ENCODE data around the gene HCN3.

HCN3 gene

GRCh38 chr1:155272466-155273342 lies 4.6 kb upstream of the HCN3 start (continued):
- TF ChIP-seq ZNF449 (tag by site-specific recombination; IDR thresholded peaks at IDR 0.05) (0 out of 2 replicates have a peak, but pooled peaks have one; percentile 45), ZFHX2 (tag by site-specific recombination; conservative IDR thresholded peaks at IDR 0.05) (peak; percentile 53), ZNF184 (tag by site-specific recombination; IDR thresholded peaks at IDR 0.05) (no peak), SETDB1 (IDR thresholded peaks at IDR 0.05; ENCODE audit: insufficient read length, low read length) (no peak), ZEB2 (tag by site-specific recombination; IDR thresholded peaks at IDR 0.05) (0 out of 2 replicates have a peak, but pooled peaks have one; percentile 23), ZNF639 (tag by site-specific recombination; IDR thresholded peaks at IDR 0.05) (peak; percentile 57; the same call in 1 of the 2 replicates), SP7 (tag by site-specific recombination; IDR thresholded peaks at IDR 0.05) (no peak), ZNF843 (tag by site-specific recombination; IDR thresholded peaks at IDR 0.05) (0 out of 2 replicates have a peak, but pooled peaks have one; percentile 9), ZNF510 (tag by site-specific recombination; IDR thresholded peaks at IDR 0.05; ENCODE audit: insufficient replicate concordance) (no peak), ZNF501 (tag by site-specific recombination; IDR thresholded peaks at IDR 0.05) (0 out of 2 replicates have a peak, but pooled peaks have one; percentile 22), ZNF529 (tag by site-specific recombination; IDR thresholded peaks at IDR 0.05; ENCODE audit: insufficient replicate concordance) (no peak), GLI4 (tag by site-specific recombination; IDR thresholded peaks at IDR 0.05) (no peak; the same call in 1 of the 2 replicates), ZNF473 (tag by site-specific recombination; IDR thresholded peaks at IDR 0.05) (no peak), ZNF600 (tag by site-specific recombination; IDR thresholded peaks at IDR 0.05) (peak; percentile 62), ZNF19 (tag by site-specific recombination; IDR thresholded peaks at IDR 0.05; ENCODE audit: low read depth) (no peak), ZNF544 (tag by site-specific recombination; IDR thresholded peaks at IDR 0.05) (no peak), ZNF366 (tag by site-specific recombination; conservative IDR thresholded peaks at IDR 0.05) (peak; percentile 77), FEZF1 (tag by site-specific recombination; IDR thresholded peaks at IDR 0.05) (no peak), OVOL3 (tag by site-specific recombination; IDR thresholded peaks at IDR 0.05) (no peak), ZNF707 (tag by site-specific recombination; IDR thresholded peaks at IDR 0.05) (no peak), ZNF335 (tag by site-specific recombination; conservative IDR thresholded peaks at IDR 0.05) (peak; percentile 57), ZNF302 (tag by site-specific recombination; IDR thresholded peaks at IDR 0.05; ENCODE audit: low read depth) (no peak), YY1 (tag by site-specific recombination; IDR thresholded peaks at IDR 0.05) (peak; percentile 89), ZNF624 (tag by site-specific recombination; IDR thresholded peaks at IDR 0.05) (no peak), ZNF549 (tag by site-specific recombination; IDR thresholded peaks at IDR 0.05) (no peak), ZNF324 (tag by site-specific recombination; IDR thresholded peaks at IDR 0.05) (no peak; the same call in 1 of the 2 replicates), KLF7 (tag by site-specific recombination; IDR thresholded peaks at IDR 0.05; ENCODE audit: borderline replicate concordance) (peak; percentile 81; the same call in 1 of the 2 replicates), EGR2 (tag by site-specific recombination; IDR thresholded peaks at IDR 0.05; ENCODE audit: low read depth) (peak; percentile 66), ZNF404 (tag by site-specific recombination; IDR thresholded peaks at IDR 0.05) (no peak), ZSCAN23 (tag by site-specific recombination; IDR thresholded peaks at IDR 0.05) (no peak), ZNF341 (tag by site-specific recombination; IDR thresholded peaks at IDR 0.05; ENCODE audit: low read depth) (no peak), ZNF138 (tag by site-specific recombination; IDR thresholded peaks at IDR 0.05; ENCODE audit: borderline replicate concordance) (no peak), ZNF677 (tag by site-specific recombination; IDR thresholded peaks at IDR 0.05) (no peak), ZNF548 (tag by site-specific recombination; IDR thresholded peaks at IDR 0.05) (no peak), HOXC10 (CRISPR knock-in tag; IDR thresholded peaks at IDR 0.05) (0 out of 2 replicates have a peak, but pooled peaks have one; percentile 44)
- TF ChIP-seq, protein P1, sequence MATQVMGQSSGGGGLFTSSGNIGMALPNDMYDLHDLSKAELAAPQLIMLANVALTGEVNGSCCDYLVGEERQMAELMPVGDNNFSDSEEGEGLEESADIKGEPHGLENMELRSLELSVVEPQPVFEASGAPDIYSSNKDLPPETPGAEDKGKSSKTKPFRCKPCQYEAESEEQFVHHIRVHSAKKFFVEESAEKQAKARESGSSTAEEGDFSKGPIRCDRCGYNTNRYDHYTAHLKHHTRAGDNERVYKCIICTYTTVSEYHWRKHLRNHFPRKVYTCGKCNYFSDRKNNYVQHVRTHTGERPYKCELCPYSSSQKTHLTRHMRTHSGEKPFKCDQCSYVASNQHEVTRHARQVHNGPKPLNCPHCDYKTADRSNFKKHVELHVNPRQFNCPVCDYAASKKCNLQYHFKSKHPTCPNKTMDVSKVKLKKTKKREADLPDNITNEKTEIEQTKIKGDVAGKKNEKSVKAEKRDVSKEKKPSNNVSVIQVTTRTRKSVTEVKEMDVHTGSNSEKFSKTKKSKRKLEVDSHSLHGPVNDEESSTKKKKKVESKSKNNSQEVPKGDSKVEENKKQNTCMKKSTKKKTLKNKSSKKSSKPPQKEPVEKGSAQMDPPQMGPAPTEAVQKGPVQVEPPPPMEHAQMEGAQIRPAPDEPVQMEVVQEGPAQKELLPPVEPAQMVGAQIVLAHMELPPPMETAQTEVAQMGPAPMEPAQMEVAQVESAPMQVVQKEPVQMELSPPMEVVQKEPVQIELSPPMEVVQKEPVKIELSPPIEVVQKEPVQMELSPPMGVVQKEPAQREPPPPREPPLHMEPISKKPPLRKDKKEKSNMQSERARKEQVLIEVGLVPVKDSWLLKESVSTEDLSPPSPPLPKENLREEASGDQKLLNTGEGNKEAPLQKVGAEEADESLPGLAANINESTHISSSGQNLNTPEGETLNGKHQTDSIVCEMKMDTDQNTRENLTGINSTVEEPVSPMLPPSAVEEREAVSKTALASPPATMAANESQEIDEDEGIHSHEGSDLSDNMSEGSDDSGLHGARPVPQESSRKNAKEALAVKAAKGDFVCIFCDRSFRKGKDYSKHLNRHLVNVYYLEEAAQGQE (tag by site-specific recombination; IDR thresholded peaks at IDR 0.05) = peak; percentile 23; the same call in 1 of the 2 replicates

Data from HEK293 (cell line).